Right lobe of liver (tissue), 4 donors: ENCODE data around the gene GLIS2.

Experiments
- CTCF ChIP-seq, 4 donors: fragments of 200-600 bp in 3 of 4; fragments of 450-650 bp in 1 of 4; IDR thresholded peaks; one replicate each; pipeline versions ENCODE4 v1.5.1 to v1.8.0; 2016 to 2022; ENCODE audit warnings: antibody characterized with exemption in 4 of 4, mild to moderate bottlenecking in 2 of 4
- POLR2A ChIP-seq: fragments of 450-650 bp; IDR thresholded peaks from one replicate; pipeline ENCODE4 v1.6.1; 2017; ENCODE audit warnings: antibody characterized with exemption, mild to moderate bottlenecking
- donor health status: DM: no; HTN: no; CAD: no.
- donor health status: DM: no; HTN: no; CAD: no.
- donor health status: DM: no; HTN: yes; CAD: no.

- no peak for TF ChIP-seq CTCF (IDR thresholded peaks at IDR 0.05)
- TF ChIP-seq POLR2A: no peak
Measured at GRCh38 chr16:4341250-4341649, 25.4 kb downstream of the GLIS2 start.
